PC-9 (cell line): ENCODE results near the gene KRT77. TPM values are rescaled to one million over a fixed set of nuclear protein-coding genes. Genes with fewer than 3 reads are reported as not detected.
A peak's percentile ranks its signal among the peaks of the same experiment; 100 is the strongest.

ENCODE experiments used
- BruUV-seq: library from RNA; stranded (reverse); fragments of 400-500 nt; replicated peaks from 2 replicates; lab custom pipeline; 2021; lab: Mats Ljungman, UMichigan
- CTCF ChIA-PET: fragments of 300-600 bp; sonication (Branson Sonifier 250); formaldehyde crosslinking; loops from one replicate; lab custom pipeline; 2022; ENCODE audit warnings: antibody characterized with exemption; lab: Charles Lee
- POLR2A ChIA-PET: fragments of 300-600 bp; sonication (Branson Sonifier 250); formaldehyde crosslinking; loops from one replicate; lab custom pipeline; 2022; ENCODE audit warnings: antibody characterized with exemption; ENCODE audit not compliant: unreplicated experiment; lab: Charles Lee
- DNase-seq, 2 experiments: peaks; one replicate each; pipeline versions ENCODE4 v3.0.0 to v3.0.0-alpha.2; 2015 to 2022; ENCODE audit warnings: mixed read lengths in 1 of 2
- H2AFZ ChIP-seq: fragments of 200-600 bp; sonication (generic); 2 replicates; pipeline ENCODE4 v1.8.1; 2017; ENCODE audit warnings: antibody characterized with exemption
- H3F3A ChIP-seq: fragments of 200-600 bp; sonication (generic); 2 replicates; pipeline ENCODE4 v1.8.1; 2017; ENCODE audit warnings: antibody characterized with exemption, mild to moderate bottlenecking, low read depth; ENCODE audit not compliant: insufficient read depth
- H3K27ac ChIP-seq: fragments of 200-600 bp; sonication (generic); 2 replicates; pipeline ENCODE4 v1.6.1; 2016; ENCODE audit warnings: mixed run types
- H3K27me3 ChIP-seq: fragments of 200-600 bp; sonication (generic); 2 replicates; pipeline ENCODE4 v1.6.1; 2016; ENCODE audit warnings: low read depth, mixed run types; ENCODE audit not compliant: insufficient read depth
- H3K36me3 ChIP-seq: fragments of 200-600 bp; sonication (generic); 2 replicates; pipeline ENCODE4 v1.6.1; 2016; ENCODE audit warnings: low read depth, mixed run types
- H3K4me1 ChIP-seq: fragments of 200-600 bp; sonication (generic); replicated peaks from 2 replicates; pipeline ENCODE4 v1.6.1; 2016; ENCODE audit warnings: mixed run types; ENCODE audit not compliant: insufficient read depth
- H3K4me2 ChIP-seq: fragments of 200-600 bp; sonication (generic); 2 replicates; pipeline ENCODE4 v1.6.1; 2017; ENCODE audit warnings: mixed run types
- H3K4me3 ChIP-seq: fragments of 200-600 bp; sonication (generic); 2 replicates; pipeline ENCODE4 v1.6.1; 2016; ENCODE audit warnings: mixed run types
- H3K79me2 ChIP-seq: fragments of 200-600 bp; sonication (generic); 2 replicates; pipeline ENCODE4 v1.6.1; 2017; ENCODE audit warnings: low read depth, mixed run types
- H3K9me2 ChIP-seq: fragments of 200-600 bp; sonication (generic); 2 replicates; pipeline ENCODE4 v1.8.1; 2017; ENCODE audit warnings: mild to moderate bottlenecking; ENCODE audit not compliant: insufficient read depth
- H3K9me3 ChIP-seq: fragments of 200-600 bp; sonication (generic); 2 replicates; pipeline ENCODE4 v1.8.1; 2016; ENCODE audit warnings: low read depth; ENCODE audit not compliant: insufficient read depth
- H4K20me1 ChIP-seq: fragments of 200-600 bp; sonication (generic); 2 replicates; pipeline ENCODE4 v1.8.1; 2017; ENCODE audit not compliant: insufficient read depth
- EZH2 ChIP-seq: fragments of 200-600 bp; sonication (generic); IDR thresholded peaks from 2 replicates; pipeline ENCODE4 v1.8.0; 2017; ENCODE audit warnings: antibody characterized with exemption, low read depth
- intact Hi-C: fragments of 100-400 bp; cut with micrococcal nuclease; formaldehyde crosslinking; loops from one replicate; pipeline ENCODE4 v1.10.0; 2022; ENCODE audit not compliant: unreplicated experiment
- total RNA-seq: library from RNA; stranded (reverse); gene quantifications from 2 replicates; pipeline ENCODE4 v1.2.3, GENCODE V29; 2021
- TF ChIP-seq, protein P1 (sequence below): fragments of 200-600 bp; sonication (generic); conservative IDR thresholded peaks from 2 replicates; pipeline ENCODE4 v1.6.1; 2017; ENCODE audit warnings: mixed run types, antibody characterized with exemption, mild to moderate bottlenecking, moderate library complexity

KRT77 gene
- total RNA-seq, 1 experiment from 2014 or later = not detected

GRCh38 chr12:52699373-52699772, 4.0 kb downstream of the KRT77 start:
- no peak overlapping the region for H2AFZ ChIP-seq
- TF ChIP-seq EZH2 = no peak
- TF ChIP-seq, protein P1, sequence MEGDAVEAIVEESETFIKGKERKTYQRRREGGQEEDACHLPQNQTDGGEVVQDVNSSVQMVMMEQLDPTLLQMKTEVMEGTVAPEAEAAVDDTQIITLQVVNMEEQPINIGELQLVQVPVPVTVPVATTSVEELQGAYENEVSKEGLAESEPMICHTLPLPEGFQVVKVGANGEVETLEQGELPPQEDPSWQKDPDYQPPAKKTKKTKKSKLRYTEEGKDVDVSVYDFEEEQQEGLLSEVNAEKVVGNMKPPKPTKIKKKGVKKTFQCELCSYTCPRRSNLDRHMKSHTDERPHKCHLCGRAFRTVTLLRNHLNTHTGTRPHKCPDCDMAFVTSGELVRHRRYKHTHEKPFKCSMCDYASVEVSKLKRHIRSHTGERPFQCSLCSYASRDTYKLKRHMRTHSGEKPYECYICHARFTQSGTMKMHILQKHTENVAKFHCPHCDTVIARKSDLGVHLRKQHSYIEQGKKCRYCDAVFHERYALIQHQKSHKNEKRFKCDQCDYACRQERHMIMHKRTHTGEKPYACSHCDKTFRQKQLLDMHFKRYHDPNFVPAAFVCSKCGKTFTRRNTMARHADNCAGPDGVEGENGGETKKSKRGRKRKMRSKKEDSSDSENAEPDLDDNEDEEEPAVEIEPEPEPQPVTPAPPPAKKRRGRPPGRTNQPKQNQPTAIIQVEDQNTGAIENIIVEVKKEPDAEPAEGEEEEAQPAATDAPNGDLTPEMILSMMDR = no peak
- H3K36me3 ChIP-seq = no peaks in the 10 kb centered on the region
- H3K4me3 ChIP-seq = no peak overlapping the region
- no peak overlapping the region for H3K4me2 ChIP-seq
- H3K27ac ChIP-seq = no peak overlapping the region
- no peaks in the 10 kb centered on the region for H3K9me3 ChIP-seq
- H3F3A ChIP-seq = no peaks in the 10 kb centered on the region
- DNase-seq = no peak
- no peaks in the 10 kb centered on the region for H3K9me2 ChIP-seq
- CTCF ChIA-PET = no interaction called here
- POLR2A ChIA-PET = no interaction called here
- no peaks in the 10 kb centered on the region for H3K4me1 ChIP-seq
- H4K20me1 ChIP-seq = no peaks in the 10 kb centered on the region
- intact Hi-C loops = no loop called here
- no peaks in the 10 kb centered on the region for H3K79me2 ChIP-seq
- BruUV-seq = no TSS peak
- no peaks in the 10 kb centered on the region for H3K27me3 ChIP-seq

- Histone ChIP-seq H3K79me2 (no peaks in the 10 kb centered on the region), H3K27ac (no peak overlapping the region), H3K9me2 (no peaks in the 10 kb centered on the region), H3K27me3 (no peaks in the 10 kb centered on the region), H3K4me2 (no peak overlapping the region), H3K4me3 (no peak overlapping the region), H3K4me1 (no peaks in the 10 kb centered on the region), H3F3A (no peaks in the 10 kb centered on the region), H2AFZ (no peak overlapping the region), H3K36me3 (no peaks in the 10 kb centered on the region), H3K9me3 (no peaks in the 10 kb centered on the region), H4K20me1 (no peaks in the 10 kb centered on the region)
- CTCF ChIA-PET = no interaction called here
- POLR2A ChIA-PET = no interaction called here
- peak in 1 of 2 experiments; percentile 64 for DNase-seq
- BruUV-seq = no TSS peak
- intact Hi-C loops = no loop called here
- no peak for TF ChIP-seq EZH2
These were observed 4.5 kb downstream of the KRT77 start for GRCh38 chr12:52698651-52699340.

DNA sequence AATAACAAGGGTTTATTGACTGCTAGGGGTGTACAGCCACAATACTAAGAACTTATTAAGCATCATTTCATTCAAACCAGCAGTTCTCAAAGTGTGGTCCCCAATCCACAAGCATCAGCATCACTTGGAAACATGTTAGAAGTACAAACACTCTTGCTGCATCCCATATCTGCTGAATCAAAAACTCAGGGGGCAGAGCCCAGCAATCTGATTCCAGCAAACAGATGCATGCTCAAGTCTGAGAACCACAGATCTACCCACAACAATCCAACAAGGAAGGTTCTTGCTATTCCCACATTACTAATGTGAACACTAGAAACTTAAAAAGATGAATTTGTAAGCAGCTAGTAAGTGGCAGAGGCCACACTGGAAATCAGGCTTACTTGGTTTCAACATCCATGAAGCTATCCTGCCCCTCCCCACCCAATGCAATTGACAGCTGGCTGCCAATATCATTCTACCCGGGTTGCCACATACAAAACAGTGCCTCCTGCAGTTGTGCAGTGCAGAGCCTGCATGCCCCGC, 6.2 kb downstream of the KRT77 start:
- Histone ChIP-seq H3K4me2 (no peak overlapping the region), H3K27me3 (no peaks in the 10 kb centered on the region), H3K4me1 (no peaks in the 10 kb centered on the region), H3K4me3 (no peak overlapping the region), H2AFZ (no peak overlapping the region), H3K79me2 (no peaks in the 10 kb centered on the region), H3K9me2 (no peaks in the 10 kb centered on the region), H3K27ac (no peak overlapping the region), H4K20me1 (no peaks in the 10 kb centered on the region), H3K36me3 (no peaks in the 10 kb centered on the region), H3K9me3 (no peaks in the 10 kb centered on the region), H3F3A (no peaks in the 10 kb centered on the region)
- DNase-seq = no peak
- no peak for TF ChIP-seq EZH2
- TF ChIP-seq, protein P1 = no peak
- no TSS peak for BruUV-seq
- intact Hi-C loops = no loop called here
- ChIA-PET POLR2A (no interaction called here), CTCF (no interaction called here)
